Sciatic nerve (tissue), 1 donor: Measurements from ENCODE around the gene SMU1. TPM values are rescaled to one million over a fixed set of nuclear protein-coding genes. Genes with fewer than 3 reads are reported as not detected.

Experiments used
- total RNA-seq: library from RNA; stranded (reverse); fragmentation: NEBNext Ultra II Directional; extraction: Animal tissue kit (Norgen Biotek cat#: 25700); gene quantifications from one replicate; pipeline ENCODE4 v1.2.1, GENCODE V29; 2021
- donor health status: DM: no; HTN: no; CAD: no.

The SMU1 gene
- total RNA-seq, 1 donor from 2014 or later: 23.8 TPM

Other genes starting within 250 kb of the SMU1 start
- 29.0 TPM for gene APTX, start 75.0 kb downstream of the SMU1 start, total RNA-seq
- 108 TPM for gene DNAJA1, start 51.4 kb downstream of the SMU1 start, total RNA-seq
- 85.3 TPM for gene B4GALT1, start 90.7 kb upstream of the SMU1 start, total RNA-seq
- gene SPINK4, start 163.5 kb upstream of the SMU1 start, total RNA-seq: not detected
- 85.6 TPM for gene BAG1, start 188.0 kb upstream of the SMU1 start, total RNA-seq
- 73.0 TPM for gene CHMP5, start 188.4 kb upstream of the SMU1 start, total RNA-seq
- 45.8 TPM for gene NFX1, start 213.8 kb upstream of the SMU1 start, total RNA-seq